Activated CD4-positive, alpha-beta T cell treated with anti-CD3 and anti-CD28 coated beads for 36 hours (primary cell): ENCODE measurements around the gene C11orf21. TPM values are rescaled to one million over a fixed set of nuclear protein-coding genes. Genes with fewer than 3 reads are reported as not detected.
"Not testable (repeated sequence)": the region's sequence is repeated elsewhere in the genome, so short reads cannot be mapped to it uniquely, and the experiment has no call there.

Source experiments
- ATAC-seq: fragments of 200-7000 bp; cut with Tn5 transposase; one replicate; pipeline ENCODE4 v1.10.0; 2021; ENCODE audit warnings: mild to moderate bottlenecking, moderate library complexity
- CTCF ChIA-PET: fragments of 350-600 bp; sonication (Branson Sonifier 250); formaldehyde crosslinking; loops from one replicate; lab custom pipeline; 2021; ENCODE audit warnings: antibody characterized with exemption; lab: Charles Lee
- POLR2A ChIA-PET: fragments of 350-600 bp; sonication (Branson Sonifier 250); formaldehyde crosslinking; loops from one replicate; lab custom pipeline; 2021; ENCODE audit warnings: antibody characterized with exemption, inconsistent platforms; lab: Charles Lee
- DNase-seq: peaks from one replicate; pipeline ENCODE4 v3.0.0-alpha.2; 2020
- H3K27ac Mint-ChIP-seq: one replicate; pipeline ENCODE4 v1.8.0; 2021; ENCODE audit warnings: mixed read lengths
- H3K27me3 Mint-ChIP-seq: one replicate; pipeline ENCODE4 v1.8.0; 2021; ENCODE audit warnings: mixed read lengths
- H3K36me3 Mint-ChIP-seq: one replicate; pipeline ENCODE4 v1.8.0; 2021; ENCODE audit warnings: low read depth, mixed read lengths
- H3K4me1 Mint-ChIP-seq: one replicate; pipeline ENCODE4 v1.8.0; 2021; ENCODE audit warnings: mixed read lengths
- H3K4me3 Mint-ChIP-seq: one replicate; pipeline ENCODE4 v1.8.0; 2021; ENCODE audit warnings: mild to moderate bottlenecking, moderate library complexity, mixed read lengths
- H3K9me3 Mint-ChIP-seq: one replicate; pipeline ENCODE4 v1.8.0; 2021; ENCODE audit warnings: low read depth, mixed read lengths
- intact Hi-C, 2 experiments: fragments of 100-400 bp; cut with DNase I in 1 of 2; cut with micrococcal nuclease in 1 of 2; formaldehyde crosslinking; loops; one replicate each; pipeline versions ENCODE4 v1.14.2 to v1.15.1; 2022 to 2024; cut with DNase I, micrococcal nuclease
- total RNA-seq, 2 experiments: library from RNA; stranded (reverse); gene quantifications; one replicate each; pipeline ENCODE4 v1.2.3, GENCODE V29; 2021

Gene C11orf21
- total RNA-seq, 2 experiments from 2014 or later: 6.7 to 8.3 TPM

GRCh38 chr11:2333486-2334205, 31.9 kb upstream of the C11orf21 start:
- H3K4me1 Mint-ChIP-seq, ATAC-seq, H3K4me3 Mint-ChIP-seq, CTCF ChIA-PET, H3K9me3 Mint-ChIP-seq, H3K27ac Mint-ChIP-seq, intact Hi-C loops, POLR2A ChIA-PET, DNase-seq, H3K36me3 Mint-ChIP-seq: not testable (repeated sequence)
- peaks cover 13% of the 10 kb centered on the region for H3K27me3 Mint-ChIP-seq

GRCh38 chr11:2332569-2332968, 30.9 kb upstream of the C11orf21 start:
- H3K4me3 Mint-ChIP-seq, H3K36me3 Mint-ChIP-seq, DNase-seq, H3K9me3 Mint-ChIP-seq, CTCF ChIA-PET, ATAC-seq, H3K27ac Mint-ChIP-seq, intact Hi-C loops, POLR2A ChIA-PET, H3K4me1 Mint-ChIP-seq: not testable (repeated sequence)
- H3K27me3 Mint-ChIP-seq: peaks cover 11% of the 10 kb centered on the region

GRCh38 chr11:2331404-2331803, 29.7 kb upstream of the C11orf21 start:
- POLR2A ChIA-PET: no interaction called here
- no peak for DNase-seq
- H3K9me3 Mint-ChIP-seq: peaks cover 7% of the 10 kb centered on the region
- intact Hi-C loops: no loop called here
- CTCF ChIA-PET: no interaction called here
- H3K4me1 Mint-ChIP-seq: no peaks in the 10 kb centered on the region
- no peaks in the 10 kb centered on the region for H3K36me3 Mint-ChIP-seq
- no peak overlapping the region for H3K4me3 Mint-ChIP-seq
- no peak overlapping the region for H3K27ac Mint-ChIP-seq
- H3K27me3 Mint-ChIP-seq: peaks cover 9% of the 10 kb centered on the region
- no peak for ATAC-seq

- Mint-ChIP-seq H3K9me3 (peaks cover 7% of the 10 kb centered on the region), H3K4me3 (no peak overlapping the region), H3K4me1 (no peaks in the 10 kb centered on the region), H3K27me3 (peaks cover 8% of the 10 kb centered on the region), H3K36me3 (no peaks in the 10 kb centered on the region), H3K27ac (no peak overlapping the region)
- ChIA-PET POLR2A (no interaction called here), CTCF (no interaction called here)
- intact Hi-C loops: no loop called here
- DNase-seq (no peak), ATAC-seq (no peak)
Measured at GRCh38 chr11:2330696-2331095, 29.0 kb upstream of the C11orf21 start.

- Mint-ChIP-seq H3K27ac (no peak overlapping the region), H3K4me3 (no peak overlapping the region), H3K4me1 (no peaks in the 10 kb centered on the region), H3K36me3 (no peaks in the 10 kb centered on the region), H3K27me3 (peaks cover 8% of the 10 kb centered on the region), H3K9me3 (peaks cover 7% of the 10 kb centered on the region)
- ATAC-seq (no peak), DNase-seq (no peak)
- POLR2A ChIA-PET: no interaction called here
- CTCF ChIA-PET: interaction anchor here (0.9 to 1.0 kb wide), 2 partner anchors 46 to 90 kb away, joined by 3 read pairs; no protein-coding TSS in a partner anchor
- intact Hi-C loops: no loop called here
Measured at GRCh38 chr11:2329551-2329950, 27.8 kb upstream of the C11orf21 start.

GRCh38 chr11:2328656-2329354, 27.1 kb upstream of the C11orf21 start:
- Mint-ChIP-seq H3K27me3 (peaks cover 8% of the 10 kb centered on the region), H3K27ac (no peak overlapping the region), H3K36me3 (no peaks in the 10 kb centered on the region), H3K4me3 (no peak overlapping the region), H3K4me1 (no peaks in the 10 kb centered on the region), H3K9me3 (peaks cover 7% of the 10 kb centered on the region)
- ATAC-seq: no peak
- ChIA-PET POLR2A (no interaction called here), CTCF (interaction anchor here (0.6 kb wide), 1 partner anchor 24 kb away, joined by 4 read pairs; no protein-coding TSS in a partner anchor)
- DNase-seq: no peak
- intact Hi-C loops: no loop called here

- no peak overlapping the region for H3K4me3 Mint-ChIP-seq
- H3K27me3 Mint-ChIP-seq: peaks cover 10% of the 10 kb centered on the region
- H3K27ac Mint-ChIP-seq: no peak overlapping the region
- H3K4me1 Mint-ChIP-seq: no peaks in the 10 kb centered on the region
- peaks cover 7% of the 10 kb centered on the region for H3K9me3 Mint-ChIP-seq
- no peak for ATAC-seq
- no peaks in the 10 kb centered on the region for H3K36me3 Mint-ChIP-seq
- CTCF ChIA-PET: no interaction called here
- no peak for DNase-seq
- intact Hi-C loops: no loop called here
- POLR2A ChIA-PET: no interaction called here
Measured at GRCh38 chr11:2328021-2328420, 26.3 kb upstream of the C11orf21 start.

GRCh38 chr11:2327032-2327431, 25.3 kb upstream of the C11orf21 start:
- no peak for DNase-seq
- Mint-ChIP-seq H3K4me1 (no peaks in the 10 kb centered on the region), H3K36me3 (no peaks in the 10 kb centered on the region), H3K27ac (no peak overlapping the region), H3K27me3 (peaks cover 13% of the 10 kb centered on the region), H3K4me3 (no peak overlapping the region), H3K9me3 (peaks cover 7% of the 10 kb centered on the region)
- POLR2A ChIA-PET: no interaction called here
- CTCF ChIA-PET: no interaction called here
- intact Hi-C loops: no loop called here
- ATAC-seq: no peak

GRCh38 chr11:2325719-2326118, 24.0 kb upstream of the C11orf21 start:
- Mint-ChIP-seq H3K9me3 (peaks cover 3% of the 10 kb centered on the region), H3K27ac (no peak overlapping the region), H3K36me3 (no peaks in the 10 kb centered on the region), H3K4me1 (no peaks in the 10 kb centered on the region), H3K27me3 (peaks cover 14% of the 10 kb centered on the region), H3K4me3 (no peak overlapping the region)
- ATAC-seq (no peak), DNase-seq (no peak)
- CTCF ChIA-PET: no interaction called here
- POLR2A ChIA-PET: no interaction called here
- intact Hi-C loops: no loop called here

- ChIA-PET CTCF (no interaction called here), POLR2A (no interaction called here)
- intact Hi-C loops: no loop called here
- no peak for DNase-seq
- no peak overlapping the region for H3K27ac Mint-ChIP-seq
- no peaks in the 10 kb centered on the region for H3K4me1 Mint-ChIP-seq
- ATAC-seq: no peak
- H3K27me3 Mint-ChIP-seq: peaks cover 12% of the 10 kb centered on the region
- H3K9me3 Mint-ChIP-seq: no peaks in the 10 kb centered on the region
- H3K4me3 Mint-ChIP-seq: no peak overlapping the region
- no peaks in the 10 kb centered on the region for H3K36me3 Mint-ChIP-seq
Measured at GRCh38 chr11:2325123-2325522, 23.4 kb upstream of the C11orf21 start.

- peaks cover 9% of the 10 kb centered on the region for H3K27me3 Mint-ChIP-seq
- H3K4me3 Mint-ChIP-seq: no peak overlapping the region
- H3K36me3 Mint-ChIP-seq: peaks cover 2% of the 10 kb centered on the region
- DNase-seq (no peak), ATAC-seq (no peak)
- no peak overlapping the region for H3K27ac Mint-ChIP-seq
- POLR2A ChIA-PET: no interaction called here
- intact Hi-C loops: no loop called here
- CTCF ChIA-PET: interaction anchor here (1.0 kb wide), 1 partner anchor 16 kb away, joined by 3 read pairs; no protein-coding TSS in a partner anchor
- peaks cover 3% of the 10 kb centered on the region for H3K4me1 Mint-ChIP-seq
- H3K9me3 Mint-ChIP-seq: no peaks in the 10 kb centered on the region
Measured at GRCh38 chr11:2321311-2321683, 19.6 kb upstream of the C11orf21 start.
